EH (cell line): ENCODE data around the gene BAIAP3.

Experiments used
- DNase-seq: peaks from one replicate; pipeline ENCODE4 v3.0.0-alpha.2; 2015; ENCODE audit warnings: low read depth

Gene BAIAP3

DNA sequence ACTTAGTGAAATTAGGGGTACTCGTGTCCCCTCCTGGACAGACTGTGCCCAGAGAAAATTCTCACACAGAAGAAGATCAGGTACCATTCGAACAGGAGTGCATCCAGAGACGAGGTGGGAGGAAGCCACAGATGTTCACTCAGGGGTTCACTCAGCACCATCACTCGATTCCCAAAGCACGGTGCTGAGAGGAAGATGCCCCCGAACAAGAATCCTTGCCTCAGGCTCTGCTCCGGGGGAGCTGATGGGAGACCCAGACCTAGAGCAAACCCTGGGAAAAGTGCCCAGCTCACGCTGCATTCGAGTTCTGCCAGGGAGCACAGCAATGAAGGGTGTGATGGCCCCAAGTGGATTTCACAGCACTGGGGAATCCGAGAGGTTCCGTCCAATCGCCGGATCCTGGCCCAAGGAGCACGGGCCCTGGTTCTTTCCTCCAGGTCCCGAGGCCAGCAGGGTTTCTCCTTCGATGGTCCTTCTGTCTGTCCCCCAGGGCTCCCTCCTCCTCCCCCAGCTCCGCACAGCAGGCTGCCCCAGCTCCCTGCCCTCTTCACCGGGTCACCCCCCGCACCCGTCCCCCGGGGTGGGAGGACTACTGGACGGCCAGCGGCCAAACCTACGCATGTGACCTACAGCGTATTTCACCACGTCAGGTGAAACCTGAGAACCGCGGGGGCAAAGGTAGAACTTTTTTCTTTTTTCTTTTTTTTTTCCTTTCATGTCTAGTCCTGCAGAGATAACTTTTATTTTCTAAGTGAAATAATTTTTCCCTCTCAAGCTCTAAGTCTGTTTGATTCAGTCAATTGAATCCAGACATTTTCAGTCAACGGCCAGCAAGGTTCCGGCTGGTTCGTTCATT is 34.2 kb upstream of the BAIAP3 start:
- no peak for DNase-seq

DNA sequence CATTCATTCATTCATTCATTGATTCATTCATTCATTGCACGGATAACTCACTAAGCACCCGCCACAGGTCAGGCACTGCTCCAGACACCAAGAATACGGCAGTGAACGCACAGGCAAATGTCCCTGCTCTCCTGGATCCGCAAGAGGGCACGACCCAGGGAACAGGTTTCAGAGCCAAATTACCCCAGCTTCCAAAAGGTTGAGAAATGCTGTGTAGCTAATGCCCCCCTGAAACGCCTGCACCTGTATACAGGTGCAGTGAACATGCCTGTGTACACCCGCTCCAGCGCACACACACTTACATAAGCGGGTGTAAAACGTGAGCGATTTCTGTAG is 33.6 kb upstream of the BAIAP3 start:
- no peak for DNase-seq

DNA sequence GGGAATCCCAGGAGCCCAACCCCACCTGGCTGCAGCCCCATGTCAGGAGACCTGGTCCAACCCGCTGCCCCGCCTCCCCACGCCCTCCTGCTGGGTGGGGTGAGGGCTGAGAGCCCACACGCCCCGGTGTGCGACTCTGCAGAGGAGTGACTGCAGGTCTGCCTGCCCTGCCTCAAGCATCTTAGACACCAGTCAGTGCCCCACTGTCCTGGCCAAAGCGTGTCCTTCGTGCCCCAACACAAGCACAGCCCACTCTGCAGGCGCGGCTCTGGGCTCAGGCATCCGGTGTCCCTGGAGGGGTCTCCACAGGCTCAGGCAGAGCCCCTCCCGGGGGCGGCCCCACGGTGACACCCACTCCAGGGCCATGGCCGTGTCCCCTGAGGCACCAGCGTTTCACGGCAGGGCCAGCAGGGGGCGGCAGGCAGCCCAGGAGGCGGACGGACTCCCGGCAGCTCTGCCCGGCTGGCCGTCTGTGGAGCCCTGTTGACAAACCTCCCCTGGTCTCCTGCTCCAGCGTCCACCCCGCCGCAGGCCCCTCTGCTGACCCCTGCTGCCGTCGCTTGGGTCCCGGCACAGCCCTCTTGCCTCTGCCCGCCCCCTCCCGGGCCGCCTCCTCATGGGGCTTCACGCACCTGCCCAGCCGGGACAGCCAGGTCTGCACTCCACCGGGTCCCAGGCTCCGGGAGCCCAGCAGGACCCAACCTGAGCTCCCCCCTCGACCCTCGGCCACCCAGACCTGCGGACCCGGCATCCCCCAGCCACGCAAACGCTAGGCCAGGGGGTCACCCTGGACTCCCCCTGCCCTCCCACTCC is 32.6 kb upstream of the BAIAP3 start:
- peak; percentile 58 for DNase-seq

DNA sequence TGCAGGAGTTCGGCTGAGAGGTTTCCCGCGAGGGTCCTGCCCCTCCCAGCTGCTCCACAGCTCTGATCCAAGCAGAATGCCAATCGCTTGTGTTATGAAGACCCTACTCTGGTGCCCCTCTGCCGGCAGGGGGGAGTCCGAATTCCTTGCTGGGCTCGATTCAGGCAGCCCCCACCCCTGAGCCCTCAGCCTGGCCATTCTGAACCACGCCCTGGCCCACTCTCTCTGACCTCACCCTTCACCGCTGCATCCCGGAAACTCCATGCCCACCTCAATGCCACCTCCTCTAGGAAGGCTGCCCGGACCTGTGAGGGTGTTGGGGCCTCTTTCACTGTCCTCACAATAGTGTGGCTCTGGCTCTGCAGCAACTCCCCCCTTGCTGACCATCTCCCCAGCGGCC is 31.9 kb upstream of the BAIAP3 start:
- DNase-seq = no peak

DNA sequence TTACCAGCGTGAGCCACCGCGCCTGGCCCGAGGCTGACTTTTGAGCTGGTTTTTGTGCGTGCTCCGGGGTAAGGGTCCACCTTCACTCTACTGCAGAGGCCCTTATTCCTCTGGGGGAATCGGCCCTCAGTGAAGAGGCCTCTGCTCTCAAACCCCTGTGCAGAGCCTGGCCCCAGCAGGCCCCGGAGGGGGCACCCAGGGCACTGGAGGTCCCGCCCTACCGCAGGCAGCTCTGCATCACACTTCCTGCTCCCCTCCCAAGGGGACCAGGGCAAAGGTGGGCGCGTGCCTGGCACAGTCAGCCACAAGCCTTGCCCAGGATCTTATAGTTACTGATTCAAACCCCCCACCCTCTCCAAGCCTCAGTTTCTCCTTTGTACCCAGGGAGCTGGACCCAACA is 27.6 kb upstream of the BAIAP3 start:
- no peak for DNase-seq

DNA sequence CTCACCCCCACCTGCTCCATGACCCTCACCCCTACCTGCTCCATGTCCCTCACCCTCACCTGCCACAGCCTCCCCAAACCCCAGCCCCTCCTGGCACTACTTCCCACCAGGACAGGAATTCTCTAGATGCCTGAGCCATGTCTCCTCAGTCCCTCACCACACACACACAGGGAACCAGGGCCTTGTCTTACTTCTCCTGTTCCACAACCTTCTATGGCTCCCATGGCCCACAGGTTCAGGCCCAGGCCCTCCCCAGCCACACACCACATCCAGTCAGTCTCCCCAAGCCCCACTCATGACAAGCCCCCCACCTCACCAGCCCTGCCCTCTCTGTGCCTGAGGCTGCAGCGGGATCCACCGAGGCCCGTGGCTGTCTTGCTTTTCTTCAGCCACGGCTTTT is 27.1 kb upstream of the BAIAP3 start:
- DNase-seq = no peak

DNA sequence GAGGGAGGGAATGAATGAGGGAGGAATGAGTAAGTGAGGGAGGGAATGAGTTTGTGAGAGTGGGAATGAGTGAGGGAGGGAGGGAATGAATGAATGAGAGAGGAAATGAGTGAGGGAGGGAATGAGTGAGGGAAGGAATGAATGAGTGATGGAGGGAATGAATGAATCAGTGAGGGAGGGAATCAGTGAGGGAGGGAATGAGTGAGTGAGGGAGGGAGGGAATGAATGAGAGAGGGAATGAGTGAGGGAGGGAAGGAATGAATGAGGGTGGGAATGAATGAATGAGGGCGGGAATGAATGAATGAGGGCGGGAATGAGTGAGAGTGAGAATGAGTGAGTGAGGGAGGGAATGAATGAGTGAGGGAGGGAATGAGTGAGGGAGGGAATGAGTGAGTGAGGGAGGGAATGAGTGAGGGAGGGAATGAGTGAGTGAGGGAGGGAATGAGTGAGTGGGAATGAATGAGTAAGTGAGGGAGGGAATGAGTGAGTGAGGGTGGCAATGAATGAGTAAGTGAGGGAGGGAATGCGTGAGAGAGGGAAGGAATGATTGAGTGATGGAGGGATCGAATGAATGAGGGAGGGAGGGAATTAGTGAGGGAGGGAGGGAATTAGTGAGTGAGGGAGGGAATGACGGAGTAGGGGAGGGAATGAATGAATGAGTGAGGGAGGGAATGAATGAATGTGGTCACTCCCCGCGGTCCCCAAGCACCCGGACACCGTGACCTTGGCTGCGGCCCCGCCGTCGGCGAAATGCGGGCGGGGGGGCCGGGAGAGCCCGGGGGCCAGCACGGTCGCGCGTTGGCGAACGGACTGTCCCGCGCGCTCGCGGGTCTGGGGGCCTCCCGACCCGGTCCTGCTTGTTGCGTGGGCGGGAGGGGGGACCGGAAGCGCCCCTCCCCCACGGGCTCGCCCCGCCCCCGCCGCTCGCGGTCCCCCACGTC is 25.1 kb upstream of the BAIAP3 start:
- no peak for DNase-seq

DNA sequence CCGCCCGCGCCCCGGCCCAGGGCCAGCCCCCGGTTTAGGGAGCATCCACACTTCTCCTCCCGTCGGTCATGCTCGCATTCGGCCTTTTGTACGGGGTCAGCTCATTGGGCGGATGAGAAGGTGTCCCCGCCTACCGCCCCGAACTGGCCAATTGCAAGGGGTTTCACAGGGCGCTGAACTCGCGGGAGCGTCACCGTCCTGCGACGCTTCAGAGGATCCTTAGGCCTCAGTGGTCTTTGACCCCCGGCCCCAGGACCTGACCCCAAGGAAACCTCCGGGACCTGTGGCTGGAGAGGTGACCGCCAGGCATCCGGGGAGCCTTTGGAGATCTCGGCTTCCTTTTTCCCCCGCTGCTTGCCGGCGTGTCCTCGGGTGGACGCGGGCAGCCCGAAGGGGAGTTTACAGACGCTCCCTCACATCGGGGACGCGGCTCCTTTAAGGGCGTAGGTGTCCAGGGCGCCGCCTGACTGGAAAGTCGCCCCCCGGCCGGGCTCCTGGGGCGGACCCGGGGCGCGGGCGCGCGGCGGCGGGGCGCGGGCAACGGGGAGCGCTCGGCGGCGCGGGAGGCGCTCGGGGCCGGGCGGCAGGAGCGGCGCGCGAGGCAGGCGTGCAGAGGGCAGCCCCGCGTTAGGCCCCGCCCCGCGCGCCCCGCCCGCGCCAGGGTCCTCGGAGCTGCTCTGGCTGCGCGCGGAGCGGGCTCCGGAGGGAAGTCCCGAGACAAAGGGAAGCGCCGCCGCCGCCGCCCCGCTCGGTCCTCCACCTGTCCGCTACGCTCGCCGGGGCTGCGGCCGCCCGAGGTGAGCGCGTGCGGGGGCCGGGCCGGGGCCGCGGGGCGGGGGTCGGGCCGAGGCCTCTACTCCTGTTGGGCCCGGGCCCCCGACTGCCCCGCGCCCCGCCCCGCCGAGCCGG is 24.2 kb upstream of the BAIAP3 start, which contains the start of gene UBE2I:
TSS of gene UBE2I (plus strand) at position 660 of the 909 bp plus-strand sequence. CDS start 4,395 bp downstream, outside the sequence.
- DNase-seq = peak; percentile 94

DNA sequence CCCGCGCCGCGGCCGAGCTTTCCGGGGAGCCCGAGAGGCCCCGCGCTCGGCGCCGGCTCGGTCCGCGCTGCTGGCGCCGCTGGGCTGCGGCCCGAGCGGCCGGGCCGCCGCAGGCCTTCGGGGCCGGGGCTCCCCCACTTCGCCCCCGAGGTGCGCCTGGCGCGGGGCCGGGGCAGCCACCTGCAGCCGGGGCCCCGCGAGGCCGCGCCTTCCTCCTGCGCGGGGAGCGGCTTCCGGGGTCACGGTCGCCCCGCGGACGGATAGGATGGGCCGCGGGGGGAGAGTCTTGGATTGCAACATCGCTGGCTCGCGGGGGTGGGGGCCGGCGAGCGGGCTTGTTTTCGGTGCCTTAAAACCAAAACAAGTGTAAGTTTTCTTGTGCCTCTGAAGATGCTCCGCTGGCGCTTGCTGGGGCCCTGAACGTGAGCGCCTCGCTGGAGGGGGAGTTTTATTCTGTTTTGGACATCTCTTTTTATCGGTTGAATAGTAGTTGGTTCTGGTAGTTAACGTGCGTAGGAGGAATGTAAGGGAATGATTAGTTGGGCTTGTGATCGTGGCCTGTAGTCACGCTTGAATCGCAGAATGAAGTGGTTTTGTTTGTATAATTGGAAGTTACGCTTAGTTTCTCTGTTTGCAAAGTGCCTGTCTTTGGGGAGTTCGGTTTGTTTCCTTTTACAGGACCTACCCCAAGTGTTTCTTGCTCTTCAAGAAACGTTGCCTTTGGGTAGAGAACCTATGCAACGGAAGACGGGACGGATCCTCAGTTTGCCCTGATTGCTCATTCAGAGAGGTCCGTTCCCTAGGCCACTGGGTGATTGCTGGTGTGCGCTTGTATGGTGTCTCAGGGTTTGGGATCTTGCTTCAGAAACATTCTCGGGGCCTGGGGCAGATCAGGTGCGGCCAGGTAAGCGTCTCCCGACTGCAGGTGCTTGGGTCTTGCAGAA is 23.3 kb upstream of the BAIAP3 start:
- DNase-seq = peak; percentile 54

DNA sequence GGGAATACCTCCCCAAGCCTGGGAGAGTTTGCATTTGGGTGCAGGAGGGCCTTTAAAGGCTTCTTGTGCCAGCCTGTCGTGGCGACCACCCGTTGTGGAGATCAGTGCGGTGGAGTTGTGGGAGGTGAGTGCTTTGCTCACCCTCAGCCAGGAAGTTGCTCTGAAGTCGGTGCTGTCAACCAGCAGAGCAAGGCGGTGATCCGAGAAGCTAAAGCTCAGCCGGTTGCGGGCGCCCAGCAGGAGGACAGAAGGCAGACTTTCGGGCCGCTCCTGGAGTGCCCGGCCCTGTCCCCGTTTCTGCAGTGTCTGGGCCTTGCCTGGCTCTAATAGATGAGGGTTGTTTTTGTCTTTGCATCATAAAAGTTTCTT is 22.6 kb upstream of the BAIAP3 start:
- DNase-seq = peak; percentile 25

DNA sequence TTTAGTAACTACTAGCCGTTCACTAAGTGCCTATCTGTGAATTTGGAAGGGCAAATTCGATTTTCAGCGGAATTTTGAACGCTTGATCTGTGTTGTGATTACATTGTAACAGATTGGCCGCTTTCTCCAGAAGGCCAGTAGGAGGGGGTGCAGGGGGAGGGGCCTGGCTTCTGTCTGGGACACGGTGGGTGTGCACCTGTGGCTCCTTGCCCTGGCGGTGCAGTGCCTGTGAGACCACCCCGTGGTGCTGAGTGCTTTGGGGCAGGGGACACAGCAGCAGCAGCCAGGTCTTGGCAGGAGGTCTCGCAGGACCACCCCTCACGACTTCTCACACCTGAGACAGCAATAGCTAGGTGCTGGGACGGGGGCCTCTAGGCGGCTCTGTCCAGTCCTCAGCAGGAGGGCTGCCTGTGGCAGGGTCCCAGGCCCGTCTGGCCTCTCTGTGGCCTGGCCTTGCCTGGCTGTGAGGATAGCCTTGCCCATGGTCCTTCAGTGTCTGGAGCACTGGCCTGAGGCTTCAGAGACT is 22.2 kb upstream of the BAIAP3 start:
- no peak for DNase-seq

DNA sequence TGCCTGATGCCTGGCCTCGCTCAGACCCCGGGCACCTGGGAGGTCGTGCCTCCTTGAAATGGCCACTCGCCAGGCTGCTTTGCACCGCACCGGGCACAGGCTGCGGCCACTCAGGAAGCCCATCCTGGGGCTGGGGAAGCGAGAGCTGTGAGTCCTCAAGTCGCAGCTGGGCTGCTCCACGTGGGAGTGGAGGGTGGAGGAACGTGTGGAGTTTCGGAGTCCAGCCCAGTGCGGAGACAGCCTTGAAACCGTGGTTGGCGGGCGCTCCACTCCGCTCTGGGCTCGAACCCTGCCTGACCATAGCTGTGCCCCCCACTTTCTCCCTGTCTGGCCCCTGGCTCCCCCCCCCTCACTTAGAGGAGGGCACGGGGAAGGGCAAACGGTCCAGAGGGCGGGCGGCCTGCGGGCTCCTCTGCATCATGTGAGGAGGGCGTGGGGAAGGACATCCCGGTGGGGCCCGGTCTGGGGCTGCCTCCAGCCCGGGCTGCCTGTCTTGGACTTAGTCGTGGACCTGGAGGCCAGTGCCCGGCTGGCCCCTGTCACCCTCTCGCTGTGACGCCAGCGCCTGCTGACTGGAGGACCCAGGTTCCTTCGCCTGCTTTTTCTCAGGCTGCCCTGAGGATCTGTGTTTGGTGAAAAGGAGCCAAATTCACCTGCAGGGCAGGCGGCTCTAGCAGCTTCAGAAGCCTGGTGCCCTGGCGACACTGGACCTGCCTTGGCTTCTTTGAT is 21.5 kb upstream of the BAIAP3 start:
- no peak for DNase-seq

DNA sequence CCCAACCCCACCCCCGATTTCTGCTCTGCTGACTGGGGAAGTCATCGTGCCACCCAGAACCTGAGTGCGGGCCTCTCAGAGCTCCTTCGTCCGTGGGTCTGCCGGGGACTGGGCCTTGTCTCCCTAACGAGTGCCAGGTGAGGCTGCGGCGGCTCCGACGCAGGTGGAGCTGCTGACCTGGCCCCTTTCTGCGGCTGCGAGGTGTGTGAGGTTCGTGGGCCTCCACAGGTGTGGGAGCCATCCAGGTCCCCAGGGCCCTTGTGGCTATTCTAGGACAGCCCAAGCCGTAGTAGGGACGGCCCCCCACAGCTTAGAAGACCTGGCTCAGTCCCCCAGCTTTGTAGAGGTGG is 21.0 kb upstream of the BAIAP3 start:
- DNase-seq = no peak

DNA sequence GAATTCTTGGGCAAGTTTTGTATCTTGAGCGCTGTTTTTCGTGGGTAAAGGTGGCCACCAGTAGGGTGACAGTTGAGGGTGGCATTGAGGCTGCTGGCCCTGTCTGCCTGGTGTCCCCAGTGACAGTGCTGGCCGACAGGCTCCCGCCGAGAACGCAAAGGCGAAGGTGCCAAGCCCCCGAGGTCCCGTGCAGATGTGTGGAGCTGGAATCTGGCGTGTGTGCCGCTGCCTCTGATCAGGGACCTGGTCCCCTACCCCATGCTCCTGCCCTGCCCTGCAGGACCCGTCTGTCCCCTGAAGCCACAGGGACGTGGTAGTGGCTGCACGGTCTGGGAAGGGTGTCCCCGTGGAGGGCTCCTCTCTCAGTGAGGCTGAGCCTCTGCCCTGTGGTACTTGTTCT is 20.5 kb upstream of the BAIAP3 start:
- DNase-seq = no peak

DNA sequence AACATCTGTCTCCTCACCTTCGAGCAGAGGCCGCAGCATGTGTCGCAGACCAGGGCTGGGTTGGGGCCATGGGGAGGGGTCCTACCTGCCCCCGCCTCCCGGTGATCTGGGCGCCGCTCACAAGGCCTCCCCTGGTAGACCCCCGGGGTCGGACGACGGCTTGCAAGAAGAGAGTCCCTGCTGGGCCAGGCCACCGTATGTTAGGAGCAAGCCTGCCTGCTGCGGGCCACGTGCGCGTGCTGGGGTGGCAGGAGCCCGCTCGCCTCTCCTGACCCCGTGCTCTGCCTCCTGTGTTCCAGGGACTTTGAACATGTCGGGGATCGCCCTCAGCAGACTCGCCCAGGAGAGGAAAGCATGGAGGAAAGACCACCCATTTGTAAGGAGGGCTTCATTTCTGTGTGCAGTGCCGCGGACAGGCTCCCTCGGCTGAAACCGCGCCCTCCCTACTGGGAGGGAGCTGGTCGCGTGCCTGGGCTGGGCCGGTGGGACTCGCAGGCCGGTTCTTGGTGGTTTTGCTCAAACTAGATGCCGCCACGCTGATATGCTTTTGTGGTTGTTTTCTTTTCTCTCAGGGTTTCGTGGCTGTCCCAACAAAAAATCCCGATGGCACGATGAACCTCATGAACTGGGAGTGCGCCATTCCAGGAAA is 19.6 kb upstream of the BAIAP3 start:
- DNase-seq = no peak

DNA sequence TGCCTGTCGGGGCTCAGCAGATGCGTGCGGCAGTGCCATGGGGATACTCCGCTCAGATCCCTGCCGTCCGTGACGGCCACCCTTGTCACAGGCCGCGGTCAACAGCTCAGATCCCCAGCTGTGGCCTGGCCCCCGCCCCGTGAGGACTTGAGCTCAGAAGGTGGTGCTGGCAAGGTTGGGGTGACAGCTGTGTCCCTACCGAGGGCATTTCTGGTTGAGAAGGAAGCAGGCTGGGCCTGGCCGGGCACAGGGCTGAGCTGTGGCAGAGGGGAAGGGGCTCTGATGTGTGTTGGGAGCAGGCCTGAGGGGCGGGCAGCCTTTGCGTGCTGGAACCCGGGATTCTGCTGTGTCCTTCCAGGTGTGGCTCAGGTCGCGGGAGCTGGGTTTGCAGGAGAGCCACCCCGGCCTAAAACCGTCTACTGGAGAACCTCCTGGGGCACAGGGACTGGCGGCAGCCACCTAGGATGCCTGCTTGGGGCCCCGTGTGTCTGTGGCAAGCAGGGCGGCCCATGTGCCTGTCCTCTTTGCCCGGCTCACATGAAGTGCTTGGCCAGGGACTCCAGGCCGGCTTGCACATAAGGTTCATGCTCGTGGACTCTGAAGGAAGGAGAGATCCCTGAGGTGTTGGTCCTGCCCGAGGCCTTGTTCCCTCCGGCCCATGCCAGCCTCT is 18.9 kb upstream of the BAIAP3 start:
- DNase-seq = no peak

DNA sequence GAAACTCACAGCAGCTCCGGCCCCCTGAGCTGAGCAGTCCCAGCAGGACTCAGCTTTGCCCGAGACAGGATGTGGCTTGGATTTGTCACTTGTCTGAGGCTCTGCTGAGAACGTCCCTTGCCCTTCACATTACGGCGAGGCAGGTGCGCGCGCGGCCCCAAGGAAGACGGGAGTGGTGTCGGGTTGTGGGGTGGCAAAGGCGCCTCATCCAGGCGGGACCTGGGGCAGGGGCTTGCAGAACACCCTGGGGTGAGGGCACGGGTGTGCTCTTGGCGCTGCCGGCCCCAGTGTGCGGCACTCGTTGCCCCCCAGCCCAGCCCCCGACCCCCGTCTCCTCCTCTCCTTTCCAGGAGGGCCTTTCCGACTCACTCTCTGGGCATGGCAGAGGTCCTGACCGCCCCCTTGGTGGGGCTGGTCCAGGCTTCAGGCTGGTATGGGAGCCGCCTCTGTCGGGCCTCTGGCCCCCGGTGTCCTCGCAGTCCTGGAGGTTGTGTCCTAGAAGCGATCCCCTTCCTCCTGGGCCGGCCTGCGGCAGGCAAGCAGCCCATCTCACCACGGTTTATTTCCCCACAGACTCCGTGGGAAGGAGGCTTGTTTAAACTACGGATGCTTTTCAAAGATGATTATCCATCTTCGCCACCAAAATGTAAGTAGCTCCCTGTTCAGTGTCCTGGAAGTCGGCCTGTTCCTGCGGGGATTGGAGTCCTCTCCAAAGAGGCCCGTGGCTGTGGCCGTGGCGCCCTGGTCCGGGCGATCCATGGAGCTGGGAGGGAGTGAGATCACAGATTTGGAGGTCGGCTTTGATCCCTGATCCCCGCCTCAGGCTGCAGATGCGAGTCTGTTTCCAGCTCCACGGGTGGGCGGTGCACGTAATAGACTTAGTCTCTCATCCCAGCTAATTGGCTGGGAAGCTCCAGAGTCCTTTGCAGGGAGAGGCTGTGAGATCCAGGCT is 18.1 kb upstream of the BAIAP3 start:
- no peak for DNase-seq
